Muscle of back (tissue), 13 donors: ENCODE results near the gene LRRC39. TPM values are rescaled to one million over a fixed set of nuclear protein-coding genes. Genes with fewer than 3 reads are reported as not detected.
"Not testable (repeated sequence)": the region's sequence is repeated elsewhere in the genome, so short reads cannot be mapped to it uniquely, and the experiment has no call there.

Experiments
- DNase-seq, 3 donors: peaks; one replicate each; pipeline versions ENCODE4 v3.0.0 to v3.0.0-alpha.2; 2013
- long read RNA-seq, 9 donors: transcript quantifications; one replicate each; lab custom pipeline, GENCODE V29; 2026
- polyA plus RNA-seq, 10 donors: library from polyadenylated mRNA; unstranded; fragments of 120-200 nt; gene quantifications; one replicate each; pipeline ENCODE4 v1.2.1, GENCODE V29; 2013; ENCODE audit not compliant: insufficient read length in 10 of 10

The LRRC39 gene
- 100 to 1,000 TPM; 113 to 280 (median 220) TPM for polyA plus RNA-seq
- long read RNA-seq, donor 1, transcript LRRC39-202 (10 exons, 1,396 nt): major isoform, 30 of 76 reads
- long read RNA-seq, donor 1, partial matches to known transcripts: 24 of 76 reads
- long read RNA-seq, donor 1, other reads (novel, unspliced or antisense): 22 of 76 reads
- long read RNA-seq, donor 2, transcript LRRC39-202 (10 exons, 1,396 nt): major isoform, 37 of 80 reads
- long read RNA-seq, donor 2, partial matches to known transcripts: 20 of 80 reads
- long read RNA-seq, donor 2, other reads (novel, unspliced or antisense): 23 of 80 reads
- long read RNA-seq, donor 3: 0 reads
- long read RNA-seq, donor 4, transcript LRRC39-202 (10 exons, 1,396 nt): major isoform, 16 of 35 reads
- long read RNA-seq, donor 4, partial matches to known transcripts: 0 of 35 reads
- long read RNA-seq, donor 4, other reads (novel, unspliced or antisense): 19 of 35 reads
- long read RNA-seq, donor 5, transcript LRRC39-202 (10 exons, 1,396 nt): major isoform, 22 of 89 reads
- long read RNA-seq, donor 5, partial matches to known transcripts: 45 of 89 reads
- long read RNA-seq, donor 5, other reads (novel, unspliced or antisense): 22 of 89 reads
- long read RNA-seq, donor 6, transcript LRRC39-202 (10 exons, 1,396 nt): major isoform, 32 of 59 reads
- long read RNA-seq, donor 6, partial matches to known transcripts: 7 of 59 reads
- long read RNA-seq, donor 6, other reads (novel, unspliced or antisense): 20 of 59 reads
- long read RNA-seq, donor 7, transcript LRRC39-202 (10 exons, 1,396 nt): major isoform, 14 of 35 reads
- long read RNA-seq, donor 7, partial matches to known transcripts: 6 of 35 reads
- long read RNA-seq, donor 7, other reads (novel, unspliced or antisense): 15 of 35 reads
- long read RNA-seq, donor 8, transcript LRRC39-202 (10 exons, 1,396 nt): major isoform, 15 of 30 reads
- long read RNA-seq, donor 8, partial matches to known transcripts: 9 of 30 reads
- long read RNA-seq, donor 8, other reads (novel, unspliced or antisense): 6 of 30 reads
- long read RNA-seq, donor 9, partial matches to known transcripts: 0 of 2 reads
- long read RNA-seq, donor 9, other reads (novel, unspliced or antisense): 0 of 2 reads

GRCh38 chr1:100178091-100178490, at the start of gene LRRC39:
TSS of gene LRRC39 (minus strand) at chr1:100178256. CDS start at chr1:100168516, 9,740 bp downstream.
- peak in 2 of 3 donors; percentile 19 to 36 for DNase-seq

- DNase-seq: no peak
These were observed 44.4 kb upstream of the LRRC39 start for GRCh38 chr1:100222428-100222827.

- DNase-seq: no peak
These were observed 41.8 kb upstream of the LRRC39 start for GRCh38 chr1:100219883-100220282.

- DNase-seq: no peak
These were observed 41.4 kb upstream of the LRRC39 start for GRCh38 chr1:100219457-100219856.

GRCh38 chr1:100217834-100218233, 39.8 kb upstream of the LRRC39 start:
- no peak for DNase-seq

- DNase-seq: no peak
These were observed 37.0 kb upstream of the LRRC39 start for GRCh38 chr1:100215101-100215500.

GRCh38 chr1:100213141-100213540, 35.1 kb upstream of the LRRC39 start:
- no peak for DNase-seq

- DNase-seq: no peak
These were observed 28.2 kb upstream of the LRRC39 start for GRCh38 chr1:100206301-100206700.

GRCh38 chr1:100205593-100205992, 27.5 kb upstream of the LRRC39 start:
- not testable (repeated sequence) for DNase-seq

GRCh38 chr1:100205103-100205502, 27.0 kb upstream of the LRRC39 start:
- DNase-seq: not testable (repeated sequence)

- DNase-seq: not testable (repeated sequence)
These were observed 24.6 kb upstream of the LRRC39 start for GRCh38 chr1:100202703-100203102.

GRCh38 chr1:100200060-100200459, 22.0 kb upstream of the LRRC39 start:
- DNase-seq: not testable (repeated sequence)

GRCh38 chr1:100198596-100198995, 20.5 kb upstream of the LRRC39 start:
- DNase-seq: no peak

GRCh38 chr1:100188617-100189016, 10.6 kb upstream of the LRRC39 start:
- peak; percentile 50 to 70 (median 51) for DNase-seq

- peak in 1 of 3 donors; percentile 18 for DNase-seq
These were observed 9.9 kb upstream of the LRRC39 start for GRCh38 chr1:100187912-100188311.

- no peak for DNase-seq
These were observed 6.5 kb upstream of the LRRC39 start for GRCh38 chr1:100184536-100184935.

GRCh38 chr1:100183370-100183769, 5.3 kb upstream of the LRRC39 start:
- no peak for DNase-seq

- DNase-seq: no peak
These were observed 588 bp downstream of the LRRC39 start for GRCh38 chr1:100177295-100178041.

GRCh38 chr1:100168051-100168450, 10.0 kb downstream of the LRRC39 start:
- DNase-seq: no peak

- DNase-seq: no peak
These were observed 13.4 kb downstream of the LRRC39 start for GRCh38 chr1:100164702-100165101.

GRCh38 chr1:100164216-100164615, 13.8 kb downstream of the LRRC39 start:
- DNase-seq: peak; percentile 26 to 59 (median 48)
